Liver (tissue), 9 donors: ENCODE data around the gene SCD5. TPM values are rescaled to one million over a fixed set of nuclear protein-coding genes. Genes with fewer than 3 reads are reported as not detected.

ENCODE experiments used
- DNase-seq: peaks from one replicate; pipeline ENCODE4 v3.0.0-alpha.2; 2017; ENCODE audit warnings: low spot score
- H3K27ac ChIP-seq, 2 donors: one replicate each; pipeline ENCODE4 v1.7.0; 2013; ENCODE audit warnings: inconsistent platforms in 2 of 2, low read length in 2 of 2, control low read depth in 1 of 2, low read depth in 1 of 2, mild to moderate bottlenecking in 1 of 2
- H3K27me3 ChIP-seq, 4 donors: one replicate each; pipeline versions ENCODE4 v1.6.1 to v1.7.0; 2013; ENCODE audit warnings: low read length in 3 of 4, inconsistent platforms in 1 of 4, mild to moderate bottlenecking in 1 of 4, moderate library complexity in 1 of 4; ENCODE audit not compliant: control insufficient read depth in 4 of 4, insufficient read depth in 4 of 4
- H3K36me3 ChIP-seq, 4 donors: one replicate each; pipeline versions ENCODE4 v1.6.1 to v1.7.0; 2013; ENCODE audit warnings: low read length in 3 of 4, mild to moderate bottlenecking in 3 of 4, low read depth in 1 of 4, moderate library complexity in 1 of 4; ENCODE audit not compliant: control insufficient read depth in 4 of 4, insufficient read depth in 3 of 4
- H3K4me1 ChIP-seq, 4 donors: one replicate each; pipeline versions ENCODE4 v1.6.1 to v1.7.0; 2013; ENCODE audit warnings: low read length in 3 of 4, mild to moderate bottlenecking in 3 of 4, moderate library complexity in 1 of 4; ENCODE audit not compliant: control insufficient read depth in 4 of 4, insufficient read depth in 4 of 4
- H3K4me3 ChIP-seq, 3 donors: one replicate each; pipeline versions ENCODE4 v1.6.1 to v1.7.0; 2013; ENCODE audit warnings: low read length in 3 of 3, control low read depth in 1 of 3, low read depth in 1 of 3, mild to moderate bottlenecking in 1 of 3
- H3K9ac ChIP-seq, 2 donors: one replicate each; pipeline ENCODE4 v1.7.0; 2013; ENCODE audit warnings: low read length in 2 of 2, mild to moderate bottlenecking in 2 of 2, moderate library complexity in 2 of 2, control low read depth in 1 of 2, low read depth in 1 of 2
- H3K9me3 ChIP-seq, 4 donors: one replicate each; pipeline versions ENCODE4 v1.6.1 to v1.7.0; 2013; ENCODE audit warnings: low read length in 3 of 4; ENCODE audit not compliant: control insufficient read depth in 4 of 4
- ATF3 ChIP-seq: IDR thresholded peaks from 2 replicates; pipeline ENCODE4 v1.6.1; 2016; ENCODE audit warnings: antibody characterized with exemption
- CTCF ChIP-seq: fragments of 150-350 bp; IDR thresholded peaks from 2 replicates; pipeline ENCODE4 v1.5.1; 2017; ENCODE audit warnings: improper control_type of control experiment, low read depth, low read length; ENCODE audit not compliant: missing input control
- EGR1 ChIP-seq, 2 donors: IDR thresholded peaks; 2 replicates each; pipeline ENCODE4 v1.6.1; 2016 to 2018; ENCODE audit warnings: antibody characterized with exemption in 2 of 2, low read depth in 2 of 2
- FOXA1 ChIP-seq: IDR thresholded peaks from 2 replicates; pipeline ENCODE4 v1.6.1; 2016; ENCODE audit warnings: antibody characterized with exemption
- FOXA2 ChIP-seq: IDR thresholded peaks from 2 replicates; pipeline ENCODE4 v1.6.1; 2016; ENCODE audit warnings: antibody characterized with exemption
- GABPA ChIP-seq, 2 donors: IDR thresholded peaks in 1 of 2; conservative IDR thresholded peaks in 1 of 2; 2 replicates each; pipeline ENCODE4 v1.6.1; 2016; ENCODE audit warnings: antibody characterized with exemption in 2 of 2, mild to moderate bottlenecking in 1 of 2, moderate library complexity in 1 of 2
- HNF4A ChIP-seq, 2 donors: conservative IDR thresholded peaks; 2 replicates each; pipeline ENCODE4 v1.6.1; 2016; ENCODE audit warnings: antibody characterized with exemption in 2 of 2, mild to moderate bottlenecking in 2 of 2
- HNF4G ChIP-seq: IDR thresholded peaks from 2 replicates; pipeline ENCODE4 v1.6.1; 2016; ENCODE audit warnings: antibody characterized with exemption
- JUND ChIP-seq, 2 donors: IDR thresholded peaks; 2 replicates each; pipeline ENCODE4 v1.6.1; 2016; ENCODE audit warnings: antibody characterized with exemption in 2 of 2
- MAX ChIP-seq: IDR thresholded peaks from 2 replicates; pipeline ENCODE4 v1.6.1; 2016; ENCODE audit warnings: antibody characterized with exemption
- NR2F2 ChIP-seq: IDR thresholded peaks from 2 replicates; pipeline ENCODE4 v1.6.1; 2016; ENCODE audit warnings: antibody characterized with exemption
- RAD21 ChIP-seq, 2 donors: IDR thresholded peaks; 2 replicates each; pipeline ENCODE4 v1.6.1; 2016; ENCODE audit warnings: antibody characterized with exemption in 2 of 2, mild to moderate bottlenecking in 2 of 2
- REST ChIP-seq: IDR thresholded peaks from 2 replicates; pipeline ENCODE4 v1.6.1; 2016; ENCODE audit warnings: antibody characterized with exemption, mild to moderate bottlenecking
- RXRA ChIP-seq, 2 donors: IDR thresholded peaks; 2 replicates each; pipeline ENCODE4 v1.6.1; 2017 to 2018; ENCODE audit warnings: antibody characterized with exemption in 2 of 2, mild to moderate bottlenecking in 1 of 2
- SP1 ChIP-seq: IDR thresholded peaks from 2 replicates; pipeline ENCODE4 v1.6.1; 2018; ENCODE audit warnings: antibody characterized with exemption, mild to moderate bottlenecking
- TAF1 ChIP-seq: conservative IDR thresholded peaks from 2 replicates; pipeline ENCODE4 v1.6.1; 2016; ENCODE audit warnings: antibody characterized with exemption, mild to moderate bottlenecking
- YY1 ChIP-seq: IDR thresholded peaks from 2 replicates; pipeline ENCODE4 v1.6.1; 2016; ENCODE audit warnings: antibody characterized with exemption, mild to moderate bottlenecking
- ZBTB33 ChIP-seq: IDR thresholded peaks from 2 replicates; pipeline ENCODE4 v1.6.1; 2016; ENCODE audit warnings: antibody characterized with exemption
- WGBS: extraction: QIAGEN DNeasy Blood & Tissue Kit; methylation state at CpG from one replicate; pipeline ENCODE4 v1.1.7; 2013; 5-methylcytosine and 5-hydroxymethylcytosine counted together
- polyA plus RNA-seq, 2 donors: library from polyadenylated mRNA; stranded (reverse) in 1 of 2; unstranded in 1 of 2; fragments of 200-250 nt in 1 of 2; fragments of >200 nt in 1 of 2; fragmentation: Nextera tagmentation in 1 of 2; extraction: Ambion mirVana in 1 of 2; gene quantifications; one replicate each; pipeline versions ENCODE4 v1.2.1 to v1.2.3, GENCODE V29; 2013 to 2015
- total RNA-seq, 2 donors: library from RNA; depleted of rRNA; stranded (reverse); fragments of >200 nt; gene quantifications; one replicate each; pipeline ENCODE4 v1.2.3, GENCODE V29; 2014
- donor health status: healthy.
- donor health status: healthy.
- donor health status: healthy.
- donor health status: healthy.
- donor health status: healthy.

Gene SCD5
- total and polyA plus RNA-seq, 4 donors = 0.14 to 1.9 (median 0.57) TPM

- Histone ChIP-seq H3K27ac (no peak overlapping the region), H3K9ac (no peak overlapping the region), H3K9me3 (no peaks in the 10 kb centered on the region), H3K4me3 (no peak overlapping the region), H3K36me3 (no peaks in the 10 kb centered on the region), H3K27me3 (no peaks in the 10 kb centered on the region), H3K4me1 (no peaks in the 10 kb centered on the region)
- DNase-seq = no peak
- TF ChIP-seq GABPA (IDR thresholded peaks at IDR 0.05 in 1 of 2, conservative IDR thresholded peaks at IDR 0.05 in 1 of 2) (no peak), FOXA2 (no peak), HNF4A (conservative IDR thresholded peaks at IDR 0.05) (no peak), TAF1 (no peak), ATF3 (no peak), YY1 (no peak), NR2F2 (no peak), HNF4G (no peak), REST (no peak), ZBTB33 (no peak), RXRA (IDR thresholded peaks at IDR 0.05) (no peak), FOXA1 (no peak), MAX (no peak), EGR1 (IDR thresholded peaks at IDR 0.05; ENCODE audit: low read depth in 2 of 2) (no peak), CTCF (no peak), SP1 (no peak), JUND (IDR thresholded peaks at IDR 0.05) (no peak), RAD21 (IDR thresholded peaks at IDR 0.05) (no peak)
- WGBS = 84% methylated on average over 3 of the region's 3 CpGs
Observed at GRCh38 chr4:82621251-82621650, 177.3 kb downstream of the SCD5 start.
